Adrenal gland (tissue), 12 donors: ENCODE results near the gene SMG6. TPM values are rescaled to one million over a fixed set of nuclear protein-coding genes. Genes with fewer than 3 reads are reported as not detected.

Source experiments
- DNase-seq, 7 donors: peaks; one replicate each; pipeline ENCODE4 v3.0.0-alpha.2; 2019 to 2020
- H3K27ac ChIP-seq, 5 donors: fragments of 200-600 bp; sonication (generic) in 4 of 5; 1 replicate in 3 of 5; 2 replicates in 2 of 5; pipeline versions ENCODE4 v1.5.1 to v1.8.0; 2016 to 2020; ENCODE audit warnings: mild to moderate bottlenecking in 1 of 5
- H3K27me3 ChIP-seq: fragments of 200-600 bp; 2 replicates; pipeline ENCODE4 v1.8.0; 2021
- H3K36me3 ChIP-seq, 2 donors: fragments of 200-600 bp; replicated peaks in 1 of 2; 1 replicate in 1 of 2; 2 replicates in 1 of 2; pipeline versions ENCODE4 v1.5.1 to v1.8.0; 2018 to 2022
- H3K4me1 ChIP-seq, 2 donors: fragments of 200-600 bp; replicated peaks in 1 of 2; 1 replicate in 1 of 2; 2 replicates in 1 of 2; pipeline versions ENCODE4 v1.5.1 to v1.8.0; 2018 to 2021
- H3K4me3 ChIP-seq, 4 donors: fragments of 200-600 bp; sonication (generic) in 3 of 4; one replicate each; pipeline ENCODE4 v1.5.1; 2016 to 2018
- H3K9me3 ChIP-seq, 3 donors: fragments of 200-600 bp; sonication (generic) in 1 of 3; replicated peaks in 1 of 3; 1 replicate in 2 of 3; 2 replicates in 1 of 3; pipeline versions ENCODE4 v1.5.1 to v1.8.0; 2016 to 2021
- POLR2A ChIP-seq, 2 donors: fragments of 450-650 bp; IDR thresholded peaks; one replicate each; pipeline ENCODE4 v1.6.1; 2017; ENCODE audit warnings: antibody characterized with exemption in 2 of 2, mild to moderate bottlenecking in 2 of 2, moderate library complexity in 1 of 2
- WGBS, 4 donors: extraction: QIAGEN DNeasy Blood & Tissue Kit in 2 of 4; methylation state at CpG; one replicate each; pipeline versions ENCODE4 v1.1.5 to v1.1.7; 2013 to 2017; 5-methylcytosine and 5-hydroxymethylcytosine counted together
- intact Hi-C, 2 donors: fragments of 100-400 bp; cut with DNase I; formaldehyde crosslinking; loops; one replicate each; pipeline versions ENCODE4 v1.14.1 to v1.15.0; 2022 to 2023
- polyA plus RNA-seq, 3 donors: library from polyadenylated mRNA; stranded (reverse); fragments of 200-250 nt in 2 of 3; fragments of 350-450 nt in 1 of 3; fragmentation: Illumina TruSeq in 1 of 3; extraction: RNeasy Lipid Tissue Mini Kit (QIAGEN cat#74804) in 1 of 3; gene quantifications; one replicate each; pipeline ENCODE4 v1.2.3, GENCODE V29; 2013 to 2014
- total RNA-seq, 9 donors: library from RNA; depleted of rRNA in 4 of 9; stranded (reverse); fragments of >200 nt in 4 of 9; fragments of 120-200 nt in 1 of 9; fragmentation: NEBNext Ultra II Directional in 1 of 9; extraction: Animal tissue kit (Norgen Biotek cat#: 25700) in 1 of 9; gene quantifications; one replicate each; pipeline versions ENCODE4 v1.1.0 to v1.2.4, GENCODE V29; 2013 to 2023
- TF ChIP-seq, protein P1 (sequence below), 6 experiments: fragments of 450-650 bp in 4 of 6; fragments of 200-600 bp in 2 of 6; sonication (generic) in 1 of 6; IDR thresholded peaks; 1 replicate in 5 of 6; 2 replicates in 1 of 6; pipeline versions ENCODE4 v1.5.1 to v1.8.0; 2016 to 2021; ENCODE audit warnings: antibody characterized with exemption in 6 of 6, mild to moderate bottlenecking in 2 of 6, moderate library complexity in 1 of 6
- donor health status: healthy with polysubstance abuse.
- donor health status: Bipolar disorder and iron deficiency.
- donor health status: DM: yes; HTN: yes; CAD: no.
- donor health status: DM: no; HTN: no; CAD: no.
- donor health status: DM: no; HTN: no; CAD: no.
- donor health status: DM: yes; HTN: yes; CAD: no.

The SMG6 gene
- total and polyA plus RNA-seq, 12 donors = 15.9 to 85.1 (median 44.0) TPM

DNA sequence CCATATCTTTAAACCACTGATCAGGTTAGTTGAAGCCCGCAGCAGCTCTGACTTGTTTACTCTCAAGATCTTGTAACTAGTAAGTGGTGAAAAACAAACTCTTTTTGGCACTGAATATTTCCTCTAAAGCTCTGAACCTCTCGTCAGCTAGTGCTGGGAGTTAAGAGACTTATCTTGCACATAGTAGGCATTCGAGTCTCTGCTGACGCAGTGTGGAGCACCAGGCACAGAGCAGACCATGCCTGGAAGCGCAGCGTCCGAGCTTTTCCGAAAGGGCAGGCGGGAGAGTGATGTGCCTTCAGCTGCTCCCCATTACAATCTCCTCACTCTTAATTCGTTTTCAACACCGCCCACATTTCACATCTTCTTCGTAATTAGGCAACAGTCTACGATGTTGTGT, 63.0 kb downstream of the SMG6 start:
- WGBS, 4 donors = 86 to 90% (median 87%) methylated on average over 12 to 13 of the region's 13 CpGs
- no peak overlapping the region for H3K4me3 ChIP-seq
- peaks cover 10 to 39% of the 10 kb centered on the region in 2 donors for H3K4me1 ChIP-seq
- no peaks in the 10 kb centered on the region for H3K36me3 ChIP-seq
- H3K9me3 ChIP-seq = no peaks in the 10 kb centered on the region
- intact Hi-C loops = loop anchor here in 1 of 2 donors (5.0 kb wide), 1 partner anchor 183 kb away; the partner anchor contains the start of gene HIC1
- DNase-seq = no peak
- H3K27me3 ChIP-seq = no peaks in the 10 kb centered on the region
- no peak for TF ChIP-seq POLR2A (IDR thresholded peaks at IDR 0.05)
- TF ChIP-seq, protein P1, sequence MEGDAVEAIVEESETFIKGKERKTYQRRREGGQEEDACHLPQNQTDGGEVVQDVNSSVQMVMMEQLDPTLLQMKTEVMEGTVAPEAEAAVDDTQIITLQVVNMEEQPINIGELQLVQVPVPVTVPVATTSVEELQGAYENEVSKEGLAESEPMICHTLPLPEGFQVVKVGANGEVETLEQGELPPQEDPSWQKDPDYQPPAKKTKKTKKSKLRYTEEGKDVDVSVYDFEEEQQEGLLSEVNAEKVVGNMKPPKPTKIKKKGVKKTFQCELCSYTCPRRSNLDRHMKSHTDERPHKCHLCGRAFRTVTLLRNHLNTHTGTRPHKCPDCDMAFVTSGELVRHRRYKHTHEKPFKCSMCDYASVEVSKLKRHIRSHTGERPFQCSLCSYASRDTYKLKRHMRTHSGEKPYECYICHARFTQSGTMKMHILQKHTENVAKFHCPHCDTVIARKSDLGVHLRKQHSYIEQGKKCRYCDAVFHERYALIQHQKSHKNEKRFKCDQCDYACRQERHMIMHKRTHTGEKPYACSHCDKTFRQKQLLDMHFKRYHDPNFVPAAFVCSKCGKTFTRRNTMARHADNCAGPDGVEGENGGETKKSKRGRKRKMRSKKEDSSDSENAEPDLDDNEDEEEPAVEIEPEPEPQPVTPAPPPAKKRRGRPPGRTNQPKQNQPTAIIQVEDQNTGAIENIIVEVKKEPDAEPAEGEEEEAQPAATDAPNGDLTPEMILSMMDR (IDR thresholded peaks at IDR 0.05) = no peak
- H3K27ac ChIP-seq = peak overlapping the region in 3 of 5 donors; percentile 22 to 70 (median 63)

DNA sequence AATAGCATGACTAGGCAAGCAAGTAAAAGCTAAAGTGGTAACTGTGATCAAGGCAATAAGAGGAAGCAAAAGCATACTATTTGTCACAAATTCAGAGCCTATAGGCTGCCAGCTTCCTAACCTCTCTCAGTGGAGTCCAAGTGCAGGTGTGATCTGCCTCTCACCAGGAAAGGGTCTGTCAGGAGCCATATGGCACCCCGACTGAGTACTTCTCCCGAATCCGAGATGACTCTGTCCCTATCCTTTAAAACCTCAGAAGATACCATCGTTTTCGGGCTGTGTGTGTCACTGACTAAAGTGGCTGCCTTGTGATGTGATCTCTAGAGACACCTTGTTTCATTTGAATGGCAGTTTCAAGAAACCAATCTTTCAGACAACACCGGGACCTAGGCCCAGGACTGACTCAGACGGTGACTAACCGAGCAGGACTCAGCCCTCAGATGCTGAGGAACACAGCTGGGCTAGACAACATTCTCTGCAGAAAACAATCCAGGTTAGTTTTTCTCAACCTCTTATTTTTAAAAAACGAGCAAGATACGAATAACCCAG, 63.6 kb downstream of the SMG6 start:
- DNase-seq = peak; percentile 50 to 83 (median 80)
- Histone ChIP-seq H3K4me1 (peaks cover 10 to 39% of the 10 kb centered on the region in 2 donors), H3K36me3 (no peaks in the 10 kb centered on the region), H3K27ac (peak overlapping the region in 4 of 5 donors; percentile 22 to 81 (median 58)), H3K27me3 (no peaks in the 10 kb centered on the region), H3K4me3 (no peak overlapping the region), H3K9me3 (no peaks in the 10 kb centered on the region)
- 37 to 55% (median 50%) methylated on average over 10 of the region's 10 CpGs for WGBS, 4 donors
- TF ChIP-seq, protein P1 (IDR thresholded peaks at IDR 0.05) = no peak
- no peak for TF ChIP-seq POLR2A (IDR thresholded peaks at IDR 0.05)
- intact Hi-C loops = loop anchor here in 1 of 2 donors (5.0 kb wide), 1 partner anchor 183 kb away; the partner anchor contains the start of gene HIC1

DNA sequence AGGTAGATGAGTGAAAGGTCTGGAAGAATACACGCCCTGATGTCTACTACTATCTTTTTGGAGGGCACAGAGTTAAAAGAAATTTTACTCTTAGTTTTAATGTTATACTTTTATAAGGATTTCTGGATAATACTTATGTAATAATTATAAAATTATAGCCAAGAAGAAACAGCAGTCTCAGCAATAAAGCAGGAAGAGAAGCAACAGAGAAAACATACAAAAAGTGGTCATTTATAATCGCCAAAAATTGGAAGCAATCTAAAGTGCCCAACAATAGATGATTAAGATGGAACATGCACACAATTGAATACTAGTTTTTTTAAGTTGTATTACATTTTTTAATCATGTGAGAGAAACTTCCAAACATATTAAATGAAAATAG, 64.4 kb downstream of the SMG6 start:
- peak overlapping the region in 2 of 5 donors; percentile 71 to 88 for H3K27ac ChIP-seq
- H3K4me3 ChIP-seq = no peak overlapping the region
- no peak for DNase-seq
- no peaks in the 10 kb centered on the region for H3K27me3 ChIP-seq
- peaks cover 10 to 34% of the 10 kb centered on the region in 2 donors for H3K4me1 ChIP-seq
- 79 to 81% (median 80%) methylated on average over 2 of the region's 2 CpGs for WGBS, 4 donors
- no peak for TF ChIP-seq POLR2A (IDR thresholded peaks at IDR 0.05)
- TF ChIP-seq, protein P1 (IDR thresholded peaks at IDR 0.05) = no peak
- intact Hi-C loops = no loop called here
- no peaks in the 10 kb centered on the region for H3K36me3 ChIP-seq
- H3K9me3 ChIP-seq = no peaks in the 10 kb centered on the region

DNA sequence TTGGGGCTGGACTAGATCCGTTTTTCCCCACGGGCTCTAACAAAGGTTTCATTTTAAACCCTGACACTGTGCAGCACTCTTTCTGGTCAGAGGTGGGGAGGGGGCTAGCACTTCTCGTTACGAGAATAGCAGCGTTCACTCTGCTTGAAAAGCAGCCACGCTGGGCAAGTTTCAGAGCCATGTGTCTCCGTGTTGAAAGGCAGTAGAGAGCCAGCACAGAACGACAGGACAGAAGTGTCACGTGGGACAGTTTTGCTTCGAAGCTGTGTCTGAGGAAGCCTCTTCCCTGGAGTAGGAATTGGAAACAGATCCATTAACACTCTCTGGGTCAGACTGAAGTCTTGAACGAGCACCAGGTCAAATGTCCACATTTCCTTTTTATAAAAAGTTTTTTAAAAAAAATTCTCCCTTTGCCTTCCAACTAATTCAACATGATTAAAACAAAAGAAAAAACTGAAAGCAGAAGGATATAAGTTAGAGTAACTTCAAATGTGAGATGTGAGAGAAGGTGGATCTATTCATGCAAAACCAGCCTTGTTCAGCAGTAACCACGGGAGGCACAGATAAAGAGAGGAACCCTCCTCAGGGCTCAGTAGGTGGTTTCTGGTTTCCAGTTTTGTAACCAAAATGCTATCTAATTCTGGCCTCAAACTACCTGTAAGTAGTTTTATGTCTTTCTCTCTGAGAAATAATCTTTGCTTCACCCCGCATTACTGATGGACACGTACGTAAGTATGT, 65.0 kb downstream of the SMG6 start:
- intact Hi-C loops = no loop called here
- Histone ChIP-seq H3K9me3 (no peaks in the 10 kb centered on the region), H3K27me3 (no peaks in the 10 kb centered on the region), H3K4me3 (no peak overlapping the region), H3K36me3 (no peaks in the 10 kb centered on the region), H3K27ac (peak overlapping the region in 4 of 5 donors; percentile 33 to 88 (median 56)), H3K4me1 (peaks cover 10 to 33% of the 10 kb centered on the region in 2 donors)
- peak in 1 of 7 donors; percentile 74 for DNase-seq
- TF ChIP-seq POLR2A (IDR thresholded peaks at IDR 0.05) = no peak
- TF ChIP-seq, protein P1 (IDR thresholded peaks at IDR 0.05) = no peak
- WGBS, 4 donors = 67 to 75% (median 68%) methylated on average over 15 of the region's 15 CpGs
